ENCODE measurements around the gene TRIM41. TPM values are rescaled to one million over a fixed set of nuclear protein-coding genes. Genes with fewer than 3 reads are reported as not detected.

TRIM41 gene
- total and polyA plus RNA-seq, 2 of the 13 experiments (the other 11 are each of a cell fraction or from before 2014, with no cell fraction given): 10.2 to 16.7 TPM

- TF ChIP-seq DRAP1 (CRISPR knock-in tag; IDR thresholded peaks at IDR 0.05) (no peak), ZBTB37 (CRISPR knock-in tag; IDR thresholded peaks at IDR 0.05) (no peak), LRRFIP1 (CRISPR knock-in tag; conservative IDR thresholded peaks at IDR 0.05) (no peak), ZFP36L1 (CRISPR knock-in tag; IDR thresholded peaks at IDR 0.05) (no peak), JDP2 (CRISPR knock-in tag; IDR thresholded peaks at IDR 0.05; ENCODE audit: borderline replicate concordance) (no peak), ZNF407 (CRISPR knock-in tag; IDR thresholded peaks at IDR 0.05; ENCODE audit: not compliant biosample characterization) (no peak), ZNF788 (CRISPR knock-in tag; IDR thresholded peaks at IDR 0.05; ENCODE audit: borderline replicate concordance) (peak; percentile 7; the same call in 1 of the 2 replicates), POLR2A (IDR thresholded peaks at IDR 0.05; ENCODE audit: insufficient read depth in 1 of 2, low read depth in 2 of 2, low read length in 2 of 2) (no peak), REL (CRISPR knock-in tag; conservative IDR thresholded peaks at IDR 0.05) (no peak), SIX1 (CRISPR knock-in tag; IDR thresholded peaks at IDR 0.05; ENCODE audit: borderline replicate concordance) (no peak), ARID2 (CRISPR knock-in tag; IDR thresholded peaks at IDR 0.05; ENCODE audit: borderline replicate concordance) (no peak), FLYWCH1 (CRISPR knock-in tag; IDR thresholded peaks at IDR 0.05) (no peak), ZNF784 (CRISPR knock-in tag; IDR thresholded peaks at IDR 0.05; ENCODE audit: borderline replicate concordance) (no peak), AHR (CRISPR knock-in tag; IDR thresholded peaks at IDR 0.05) (no peak), ZNF616 (CRISPR knock-in tag; IDR thresholded peaks at IDR 0.05; ENCODE audit: low read depth) (peak; percentile 21; the same call in 1 of the 2 replicates), YY1 (IDR thresholded peaks at IDR 0.05; ENCODE audit: insufficient read depth, insufficient replicate concordance, low read depth, low read length) (peak; percentile 87)
These were observed 778 bp downstream of the TRIM41 start (continued) for GRCh38 chr5:181223729-181224389.
